ENCODE measurements around the gene LMF1.

Gene LMF1

GRCh38 chr16:924063-924462 lies 46.7 kb downstream of the LMF1 start:
- no peak for FAIRE-seq

GRCh38 chr16:923184-923583 lies 47.6 kb downstream of the LMF1 start:
- no peak for FAIRE-seq

- FAIRE-seq, result no peak
Observed at GRCh38 chr16:922051-922450, 48.7 kb downstream of the LMF1 start.

DNA sequence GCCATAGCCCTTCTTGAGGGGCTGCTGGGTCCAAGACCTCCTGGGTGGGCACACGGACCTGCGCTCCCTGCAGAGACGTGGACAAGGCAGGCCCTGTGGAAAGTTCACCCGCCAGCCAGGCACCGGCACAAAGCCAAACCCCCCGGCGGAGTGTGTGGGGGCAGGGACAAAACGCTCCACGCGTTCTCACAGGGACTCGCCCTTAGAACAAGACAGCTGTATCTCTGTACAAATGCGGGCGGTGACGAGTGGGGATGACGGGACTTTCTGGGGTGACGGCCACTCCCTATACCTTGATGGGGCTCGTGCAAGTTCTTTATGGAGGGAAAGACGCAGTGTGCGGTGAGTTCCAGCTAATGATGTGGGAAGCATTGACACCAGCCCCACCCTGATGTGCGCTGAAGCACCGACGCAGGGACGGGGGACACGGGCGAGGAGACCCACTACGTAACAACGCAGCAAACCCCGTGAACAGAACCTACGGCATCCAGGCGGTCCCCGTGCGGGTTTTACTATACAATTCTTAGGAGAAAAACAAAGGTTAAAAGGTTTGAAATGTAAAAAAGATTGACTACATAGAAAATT lies 49.4 kb downstream of the LMF1 start:
- no peak for FAIRE-seq

GRCh38 chr16:920717-921116 lies 50.1 kb downstream of the LMF1 start:
- FAIRE-seq, result no peak

GRCh38 chr16:920051-920681 lies 50.6 kb downstream of the LMF1 start:
- FAIRE-seq, result no peak

DNA sequence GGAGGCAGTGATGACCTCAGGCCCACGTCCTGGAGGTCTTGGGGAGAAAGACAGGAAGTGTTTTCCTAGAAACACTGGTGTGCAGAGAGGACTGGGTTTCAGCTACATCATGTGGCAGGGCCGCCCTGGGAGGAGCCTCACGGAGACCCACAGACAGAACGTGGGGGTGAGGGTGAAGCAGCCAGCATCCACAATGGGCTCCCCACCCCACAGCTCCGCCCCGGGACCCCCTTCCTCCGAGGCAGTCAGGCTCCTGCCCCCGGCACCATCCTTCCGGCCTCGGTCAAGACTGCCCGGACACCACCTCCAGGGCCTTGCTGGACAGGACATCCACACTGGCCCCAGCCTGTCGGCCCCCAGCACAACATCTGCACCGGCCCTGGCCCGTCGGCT lies 51.1 kb downstream of the LMF1 start:
- no peak for FAIRE-seq

DNA sequence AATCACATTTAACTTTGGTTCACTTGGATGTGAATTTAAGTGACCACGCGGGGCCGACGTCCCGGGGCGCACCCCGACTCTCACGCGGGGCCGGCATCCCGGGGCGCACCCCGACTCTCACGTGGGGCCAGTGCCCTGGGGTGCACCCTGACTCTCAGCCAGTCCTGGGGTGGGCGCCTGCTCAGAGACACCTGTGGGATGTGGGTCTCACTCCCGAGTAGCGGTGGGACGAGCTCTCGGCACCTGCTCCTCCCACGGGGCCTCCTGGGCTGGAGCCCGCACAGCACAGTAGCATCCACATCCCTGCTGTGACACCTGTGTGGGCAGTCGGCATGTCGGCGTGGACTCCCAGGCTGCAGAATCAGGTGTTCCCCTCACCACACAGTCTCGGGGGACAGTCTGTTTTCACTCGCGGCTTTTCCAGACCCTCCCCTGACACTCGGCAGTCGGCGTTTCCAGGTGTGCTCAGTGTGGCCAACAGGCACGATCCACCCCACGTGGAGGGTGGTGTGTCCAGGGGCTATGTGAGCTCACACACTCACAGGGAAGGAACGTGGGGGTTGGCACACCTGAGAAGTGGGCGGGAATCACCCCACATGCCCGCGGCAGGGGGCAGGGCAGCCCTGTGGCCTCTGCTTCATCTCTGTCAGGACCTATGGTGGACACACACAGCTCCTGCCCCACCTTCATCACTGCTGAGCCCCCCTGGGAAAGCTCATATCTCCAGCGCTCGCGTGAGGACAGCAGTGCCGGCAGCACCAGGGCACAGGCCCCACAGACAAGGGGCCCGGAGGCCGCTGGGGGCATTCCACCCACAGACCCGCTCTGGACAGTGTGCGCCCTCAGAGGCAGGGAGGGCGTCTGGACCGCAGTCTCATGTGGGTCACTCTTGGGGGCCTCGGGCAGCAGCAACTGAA lies 51.8 kb downstream of the LMF1 start:
- no peak for FAIRE-seq

- no peak for FAIRE-seq
Observed at GRCh38 chr16:918068-918467, 52.7 kb downstream of the LMF1 start.

DNA sequence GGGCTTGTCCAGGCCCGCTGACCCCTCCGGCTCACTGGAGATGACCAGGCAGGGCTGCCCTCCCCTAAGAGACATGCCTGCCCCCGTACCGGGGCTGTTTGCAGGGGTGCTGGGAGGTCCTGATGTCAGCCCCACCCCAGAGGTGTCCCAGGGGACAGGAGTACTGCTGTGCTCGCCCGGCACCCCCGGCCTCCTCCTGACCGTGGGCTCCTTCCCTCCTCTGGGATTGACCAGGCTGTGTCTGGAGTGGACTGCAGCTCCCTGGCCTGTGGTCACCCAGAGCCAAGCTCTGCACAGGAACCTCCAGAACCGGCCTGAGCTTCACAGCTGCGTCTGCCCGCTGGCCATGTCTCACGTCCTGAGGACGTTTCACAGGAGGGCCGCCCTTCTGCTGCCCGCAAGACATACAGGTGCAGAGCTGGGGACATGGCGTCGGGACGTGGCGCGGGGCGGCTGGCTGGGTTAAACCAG lies 53.2 kb downstream of the LMF1 start:
- no peak for FAIRE-seq

GRCh38 chr16:916035-916799 lies 54.6 kb downstream of the LMF1 start:
- FAIRE-seq, result no peak

DNA sequence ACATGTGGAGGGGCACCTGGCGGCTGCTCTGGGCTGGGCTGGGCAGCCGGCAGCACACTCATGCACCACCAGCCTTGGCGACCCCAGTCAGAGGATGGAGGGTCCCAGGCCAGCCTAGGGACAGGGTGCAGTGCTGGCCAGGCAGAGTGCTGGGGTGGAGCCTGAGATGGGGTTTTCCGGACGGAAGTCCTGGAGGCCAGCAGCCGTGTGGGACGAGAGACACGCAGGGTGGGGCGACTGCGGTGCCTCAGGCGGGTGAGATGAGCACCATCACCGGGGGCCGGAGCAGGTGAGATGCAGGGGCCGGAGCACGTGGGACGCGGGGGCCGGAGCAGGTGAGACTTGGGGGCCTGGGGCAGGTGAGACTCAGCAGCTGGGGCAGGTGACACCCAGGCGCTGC lies 55.2 kb downstream of the LMF1 start:
- no peak for FAIRE-seq

DNA sequence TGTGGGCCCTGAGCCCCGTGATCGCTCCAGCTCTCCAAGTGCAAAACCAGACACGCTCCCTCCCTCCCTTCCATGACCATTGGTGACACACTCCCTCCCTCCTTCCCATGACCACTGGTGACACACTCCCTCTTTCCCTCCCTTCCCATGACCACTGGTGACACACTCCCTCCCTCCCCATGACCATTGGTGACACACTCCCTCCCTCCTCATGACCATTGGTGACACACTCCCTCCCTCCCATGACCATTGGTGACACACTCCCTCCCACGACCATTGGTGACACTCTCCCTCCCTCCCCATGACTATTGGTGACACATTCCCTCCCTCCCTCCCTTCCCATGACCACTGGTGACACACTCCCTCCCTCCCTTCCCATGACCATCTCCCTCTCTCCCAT lies 56.3 kb downstream of the LMF1 start:
- no peak for FAIRE-seq

DNA sequence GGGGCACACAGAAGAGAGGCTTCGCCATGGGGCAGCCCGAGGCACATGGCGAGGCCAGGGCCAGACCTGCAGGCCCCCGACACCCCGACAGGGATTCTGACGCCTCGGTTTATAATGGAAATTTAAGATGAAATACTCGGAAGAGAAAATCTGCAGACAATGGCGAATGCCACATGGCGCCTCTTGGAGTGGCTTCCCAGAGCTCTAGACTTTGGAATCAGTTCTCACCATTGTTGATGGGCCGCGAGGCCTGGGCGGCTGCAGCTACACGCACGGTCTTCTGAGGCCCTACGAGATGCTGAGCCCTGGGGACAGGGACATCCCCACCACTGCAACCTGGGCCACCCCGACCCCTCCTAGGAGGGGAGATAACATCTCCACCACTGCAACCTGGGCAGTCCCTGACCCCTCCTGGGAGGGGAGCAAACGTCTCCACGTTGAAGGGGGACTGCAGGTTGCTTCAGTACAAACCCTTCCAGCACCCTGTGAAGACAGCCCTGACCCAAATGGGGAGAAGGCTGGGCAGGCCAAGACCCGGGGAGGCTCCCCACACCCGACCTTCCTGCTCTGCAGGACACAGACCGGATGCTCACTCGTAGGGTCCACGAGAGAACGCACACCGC lies 56.9 kb downstream of the LMF1 start:
- FAIRE-seq, result no peak

DNA sequence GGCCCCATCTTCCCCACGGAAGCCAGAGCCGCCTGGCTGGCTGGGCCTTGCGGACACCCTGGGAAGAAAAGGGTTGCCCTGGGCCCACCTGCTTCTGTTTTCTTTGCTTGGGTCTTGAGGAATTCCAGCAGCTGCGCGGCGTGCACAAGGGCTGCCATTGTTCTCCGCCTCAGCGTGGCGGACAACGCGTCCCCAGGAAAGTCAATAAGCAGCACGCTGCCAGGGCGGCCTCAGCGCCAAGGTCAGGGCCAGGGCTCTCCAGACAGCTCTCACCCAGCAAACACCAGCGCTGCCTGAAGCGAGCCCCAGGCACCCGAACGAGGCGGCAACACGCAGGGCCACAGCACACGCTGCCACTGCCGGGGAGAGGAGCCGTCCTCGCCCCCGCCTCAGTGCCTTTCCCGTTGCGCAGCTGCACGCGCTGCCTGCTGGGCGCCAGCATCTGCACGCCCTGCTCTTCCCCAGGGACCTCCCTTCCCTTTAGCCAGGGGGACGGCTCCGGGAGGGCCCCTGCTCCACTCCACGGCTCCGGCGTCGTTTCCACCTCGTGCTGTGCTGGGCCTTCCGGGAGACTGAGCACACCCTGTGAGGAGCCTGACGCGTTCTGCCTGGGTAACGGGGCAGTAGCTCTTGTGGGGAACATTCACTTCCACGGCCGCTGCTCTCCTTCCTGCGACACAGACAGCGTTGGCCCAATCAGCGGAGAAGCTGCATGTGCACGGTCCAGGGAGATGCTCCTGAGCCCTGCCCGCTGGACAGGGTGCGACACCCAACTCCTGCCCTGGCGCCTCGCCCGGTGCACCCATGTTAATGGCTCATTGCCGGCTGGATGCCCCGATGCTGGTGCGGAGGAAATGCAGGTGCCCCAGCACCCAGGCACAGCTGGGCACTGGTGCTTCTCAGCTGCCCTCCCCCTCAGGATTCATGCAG lies 57.8 kb downstream of the LMF1 start:
- FAIRE-seq, result no peak

DNA sequence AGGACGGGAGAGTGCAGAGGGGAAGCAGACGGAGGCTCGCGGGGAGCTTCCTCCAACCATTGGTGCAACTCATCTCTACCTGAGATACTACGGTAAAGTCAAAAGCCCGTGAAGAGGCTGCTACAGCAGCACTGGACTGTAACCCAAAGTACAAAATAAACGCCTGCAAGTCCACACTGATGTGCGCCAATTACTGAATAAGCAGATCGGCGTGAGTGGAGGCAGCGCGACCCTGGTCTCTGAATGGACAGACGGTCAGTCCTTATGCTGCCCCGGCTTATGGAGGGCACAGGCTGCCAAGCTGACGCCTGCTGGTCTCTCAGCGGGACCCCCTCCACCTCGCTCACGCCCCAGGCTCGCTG lies 58.5 kb downstream of the LMF1 start:
- FAIRE-seq, result no peak

DNA sequence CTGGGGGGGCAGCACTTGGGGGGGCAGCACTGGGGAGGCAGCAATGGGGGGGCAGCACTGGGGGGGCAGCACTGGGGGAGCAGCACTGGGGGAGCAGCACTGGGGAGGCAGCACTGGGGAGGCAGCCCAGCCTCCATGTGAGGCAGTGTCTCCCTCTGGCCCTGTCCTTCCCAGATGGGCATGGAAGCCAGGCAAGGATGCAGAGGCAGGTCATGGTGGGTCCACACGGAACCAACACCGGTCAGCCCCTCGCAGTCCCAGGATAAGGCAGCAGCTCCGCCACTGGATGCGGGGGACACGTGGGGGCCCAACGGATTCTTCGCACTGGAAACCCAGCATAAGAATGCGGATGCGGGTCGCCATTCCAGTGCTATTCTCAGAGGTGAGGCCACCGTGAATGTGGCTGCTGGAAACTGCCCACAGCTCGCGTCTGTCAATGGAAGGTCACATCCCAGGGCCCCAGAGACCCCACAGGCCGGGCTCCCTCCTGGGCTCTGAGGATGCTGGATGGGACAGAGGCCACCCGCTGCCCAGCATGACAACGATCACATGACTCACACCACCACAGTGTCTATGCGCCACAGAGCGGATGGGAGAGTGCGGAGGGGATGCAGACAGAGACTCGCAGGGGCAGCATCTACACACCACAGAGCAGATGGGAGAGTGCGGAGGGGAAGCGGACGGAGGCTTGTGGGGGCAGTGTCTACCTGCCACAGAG lies 59.0 kb downstream of the LMF1 start:
- FAIRE-seq, result no peak

DNA sequence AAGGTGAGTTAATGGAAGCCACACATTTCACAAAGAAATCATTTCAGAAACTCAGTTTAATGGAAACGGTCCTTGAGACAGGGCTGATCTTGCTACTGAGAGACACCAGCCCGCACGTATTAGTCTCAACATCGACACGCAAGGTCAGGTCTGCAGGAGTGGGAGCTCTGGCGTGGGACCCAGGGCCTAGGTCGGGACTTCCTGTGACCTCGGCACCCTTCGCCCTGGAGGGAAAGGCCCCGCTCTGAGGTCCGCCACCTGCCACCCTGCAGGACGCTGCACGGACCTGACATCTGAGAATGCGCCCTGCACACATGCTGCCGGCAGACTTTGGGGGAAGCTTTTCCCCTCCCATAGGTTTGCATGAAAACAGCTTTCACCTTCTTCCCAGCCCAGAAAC lies 59.7 kb downstream of the LMF1 start:
- no peak for FAIRE-seq

- FAIRE-seq, result no peak
Observed at GRCh38 chr16:910181-910580, 60.6 kb downstream of the LMF1 start.

- no peak for FAIRE-seq
Observed at GRCh38 chr16:909281-910000, 61.3 kb downstream of the LMF1 start.

All from islet of Langerhans (tissue), 1 donor.